ENCODE measurements around the gene DUOX1. TPM values are rescaled to one million over a fixed set of nuclear protein-coding genes. Genes with fewer than 3 reads are reported as not detected.

The DUOX1 gene
- total RNA-seq, 1 experiment from 2014 or later: 19.6 TPM

DNA sequence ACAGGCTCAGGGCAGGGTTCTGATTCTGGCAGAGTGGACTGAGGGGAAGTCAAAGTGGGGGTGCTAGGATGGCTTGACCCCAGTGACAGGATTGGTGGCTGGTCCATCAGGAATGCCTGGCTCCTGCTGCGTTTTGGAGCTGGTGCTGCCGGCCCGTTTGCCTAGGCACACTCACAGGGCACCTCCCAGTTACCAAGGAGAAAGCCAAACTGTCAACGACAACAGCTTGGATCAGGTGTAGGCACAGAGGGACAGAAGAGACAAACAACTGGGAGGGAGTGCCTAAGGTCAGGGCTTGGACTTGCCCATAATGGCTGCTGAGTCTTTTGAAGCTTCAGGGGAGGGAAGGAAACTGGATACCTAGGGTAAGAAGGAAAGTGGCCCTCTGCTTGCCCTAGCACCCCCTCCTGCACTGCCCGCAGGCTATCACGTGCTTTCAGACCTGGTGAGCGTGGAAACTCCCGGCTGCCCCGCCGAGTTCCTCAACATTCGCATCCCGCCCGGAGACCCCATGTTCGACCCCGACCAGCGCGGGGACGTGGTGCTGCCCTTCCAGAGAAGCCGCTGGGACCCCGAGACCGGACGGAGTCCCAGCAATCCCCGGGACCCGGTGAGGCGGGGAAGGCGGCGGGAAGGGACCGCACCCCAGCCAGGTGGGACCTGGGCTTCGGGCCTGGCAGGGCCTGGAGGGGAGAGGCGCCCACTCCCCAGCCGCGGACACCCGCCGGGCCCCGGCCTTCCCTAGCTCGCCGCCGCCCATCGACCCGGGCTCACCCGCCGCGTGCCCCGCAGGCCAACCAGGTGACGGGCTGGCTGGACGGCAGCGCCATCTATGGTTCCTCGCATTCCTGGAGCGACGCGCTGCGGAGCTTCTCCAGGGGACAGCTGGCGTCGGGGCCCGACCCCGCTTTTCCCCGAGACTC lies 5.1 kb downstream of the DUOX1 start:
- no peak overlapping the region for H3K9ac ChIP-seq (ENCODE audit: low read length)

More for the DNA sequence above, 5.1 kb downstream of the DUOX1 start:
- CTCF ChIA-PET: no interaction called here
- RAD21 ChIA-PET (ENCODE audit: low non-redundant PET in 1 of 2, low total read pairs in 2 of 2, uncharacterized antibody in 2 of 2, unreplicated experiment in 2 of 2): no interaction called here
- Histone ChIP-seq H3K4me1 (ENCODE audit: control insufficient read depth in 1 of 2, insufficient read depth in 2 of 2, low read length in 2 of 2) (peaks cover 6 to 7% of the 10 kb centered on the region in 2 experiments; a peak in 3 of 4 replicates), H3K27me3 (ENCODE audit: insufficient read depth, low read length) (no peaks in the 10 kb centered on the region), H3K4me3 (replicated peaks in 1 of 2; ENCODE audit: low read depth in 1 of 2, low read length in 2 of 2) (no peak overlapping the region), H3K79me2 (ENCODE audit: insufficient read depth, low read length) (no peaks in the 10 kb centered on the region), H4K20me1 (ENCODE audit: insufficient read depth) (no peaks in the 10 kb centered on the region), H3K4me2 (ENCODE audit: low read length) (no peak overlapping the region), H2AFZ (ENCODE audit: low read depth, low read length, poor library complexity, severe bottlenecking) (no peak overlapping the region), H3K27ac (ENCODE audit: low read depth, low read length) (no peak overlapping the region), H3K36me3 (ENCODE audit: control insufficient read depth in 1 of 2, insufficient read depth in 2 of 2, low read length in 2 of 2) (peaks cover 0 to 5% of the 10 kb centered on the region in 2 experiments; a peak in 1 of 4 replicates), H3K9me2 (ENCODE audit: insufficient read depth) (no peaks in the 10 kb centered on the region), H3K9me3 (ENCODE audit: control insufficient read depth in 1 of 2, insufficient read depth in 1 of 2, low read depth in 1 of 2, low read length in 2 of 2) (no peaks in the 10 kb centered on the region)
- POLR2A ChIA-PET: no interaction called here
- ATAC-seq: no peak
- BruUV-seq (replicated peaks): no TSS peak
- intact Hi-C loops (cut with micrococcal nuclease): no loop called here
- no peak for TF ChIP-seq CBX3 (IDR thresholded peaks at IDR 0.05; ENCODE audit: low read depth)
- no peak for TF ChIP-seq TCF7L2 (IDR thresholded peaks at IDR 0.05; ENCODE audit: borderline replicate concordance, extremely low read depth, insufficient read depth, insufficient read length)
- no peak for TF ChIP-seq FOSL1 (IDR thresholded peaks at IDR 0.05; ENCODE audit: low read depth)
- no peak for TF ChIP-seq YY1 (IDR thresholded peaks at IDR 0.05; ENCODE audit: extremely low read depth, insufficient replicate concordance, low read depth, low read length)
- no peak for TF ChIP-seq ELF1 (IDR thresholded peaks at IDR 0.05; ENCODE audit: borderline replicate concordance, low read depth)
- TF ChIP-seq EGR1 (IDR thresholded peaks at IDR 0.05; ENCODE audit: low read depth): no peak
- TF ChIP-seq, protein P1, sequence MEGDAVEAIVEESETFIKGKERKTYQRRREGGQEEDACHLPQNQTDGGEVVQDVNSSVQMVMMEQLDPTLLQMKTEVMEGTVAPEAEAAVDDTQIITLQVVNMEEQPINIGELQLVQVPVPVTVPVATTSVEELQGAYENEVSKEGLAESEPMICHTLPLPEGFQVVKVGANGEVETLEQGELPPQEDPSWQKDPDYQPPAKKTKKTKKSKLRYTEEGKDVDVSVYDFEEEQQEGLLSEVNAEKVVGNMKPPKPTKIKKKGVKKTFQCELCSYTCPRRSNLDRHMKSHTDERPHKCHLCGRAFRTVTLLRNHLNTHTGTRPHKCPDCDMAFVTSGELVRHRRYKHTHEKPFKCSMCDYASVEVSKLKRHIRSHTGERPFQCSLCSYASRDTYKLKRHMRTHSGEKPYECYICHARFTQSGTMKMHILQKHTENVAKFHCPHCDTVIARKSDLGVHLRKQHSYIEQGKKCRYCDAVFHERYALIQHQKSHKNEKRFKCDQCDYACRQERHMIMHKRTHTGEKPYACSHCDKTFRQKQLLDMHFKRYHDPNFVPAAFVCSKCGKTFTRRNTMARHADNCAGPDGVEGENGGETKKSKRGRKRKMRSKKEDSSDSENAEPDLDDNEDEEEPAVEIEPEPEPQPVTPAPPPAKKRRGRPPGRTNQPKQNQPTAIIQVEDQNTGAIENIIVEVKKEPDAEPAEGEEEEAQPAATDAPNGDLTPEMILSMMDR (IDR thresholded peaks at IDR 0.05 in 2 of 3, conservative IDR thresholded peaks at IDR 0.05 in 1 of 3; ENCODE audit: borderline replicate concordance in 1 of 3, insufficient read depth in 1 of 3, low read depth in 2 of 3, low read length in 2 of 3): no peak
- TF ChIP-seq RAD21 (IDR thresholded peaks at IDR 0.05; ENCODE audit: low read depth): no peak
- no peak for TF ChIP-seq JUND (IDR thresholded peaks at IDR 0.05)
- TF ChIP-seq, protein P2, sequence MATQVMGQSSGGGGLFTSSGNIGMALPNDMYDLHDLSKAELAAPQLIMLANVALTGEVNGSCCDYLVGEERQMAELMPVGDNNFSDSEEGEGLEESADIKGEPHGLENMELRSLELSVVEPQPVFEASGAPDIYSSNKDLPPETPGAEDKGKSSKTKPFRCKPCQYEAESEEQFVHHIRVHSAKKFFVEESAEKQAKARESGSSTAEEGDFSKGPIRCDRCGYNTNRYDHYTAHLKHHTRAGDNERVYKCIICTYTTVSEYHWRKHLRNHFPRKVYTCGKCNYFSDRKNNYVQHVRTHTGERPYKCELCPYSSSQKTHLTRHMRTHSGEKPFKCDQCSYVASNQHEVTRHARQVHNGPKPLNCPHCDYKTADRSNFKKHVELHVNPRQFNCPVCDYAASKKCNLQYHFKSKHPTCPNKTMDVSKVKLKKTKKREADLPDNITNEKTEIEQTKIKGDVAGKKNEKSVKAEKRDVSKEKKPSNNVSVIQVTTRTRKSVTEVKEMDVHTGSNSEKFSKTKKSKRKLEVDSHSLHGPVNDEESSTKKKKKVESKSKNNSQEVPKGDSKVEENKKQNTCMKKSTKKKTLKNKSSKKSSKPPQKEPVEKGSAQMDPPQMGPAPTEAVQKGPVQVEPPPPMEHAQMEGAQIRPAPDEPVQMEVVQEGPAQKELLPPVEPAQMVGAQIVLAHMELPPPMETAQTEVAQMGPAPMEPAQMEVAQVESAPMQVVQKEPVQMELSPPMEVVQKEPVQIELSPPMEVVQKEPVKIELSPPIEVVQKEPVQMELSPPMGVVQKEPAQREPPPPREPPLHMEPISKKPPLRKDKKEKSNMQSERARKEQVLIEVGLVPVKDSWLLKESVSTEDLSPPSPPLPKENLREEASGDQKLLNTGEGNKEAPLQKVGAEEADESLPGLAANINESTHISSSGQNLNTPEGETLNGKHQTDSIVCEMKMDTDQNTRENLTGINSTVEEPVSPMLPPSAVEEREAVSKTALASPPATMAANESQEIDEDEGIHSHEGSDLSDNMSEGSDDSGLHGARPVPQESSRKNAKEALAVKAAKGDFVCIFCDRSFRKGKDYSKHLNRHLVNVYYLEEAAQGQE (IDR thresholded peaks at IDR 0.05; ENCODE audit: low read depth): no peak
- no peak for TF ChIP-seq ZNF274 (IDR thresholded peaks at IDR 0.05; ENCODE audit: low read depth, low read length)
- TF ChIP-seq CEBPB (IDR thresholded peaks at IDR 0.05; ENCODE audit: low read depth): no peak
- TF ChIP-seq ZFX (IDR thresholded peaks at IDR 0.05): no peak
- no peak for TF ChIP-seq ZBTB33 (IDR thresholded peaks at IDR 0.05; ENCODE audit: extremely low read depth, insufficient replicate concordance, low read length)
- no peak for TF ChIP-seq SRF (IDR thresholded peaks at IDR 0.05; ENCODE audit: low read depth)
- DNase-seq (ENCODE audit: low read depth, low spot score): no peak

Measured in HCT116 (cell line).